Esophagus mucosa (tissue), 1 donor: ENCODE results near the gene KCNK7. TPM values are rescaled to one million over a fixed set of nuclear protein-coding genes. Genes with fewer than 3 reads are reported as not detected.
"Not testable (repeated sequence)": the region's sequence is repeated elsewhere in the genome, so short reads cannot be mapped to it uniquely, and the experiment has no call there.

Experiments
- ATAC-seq: fragments of 200-7000 bp; cut with Tn5 transposase; one replicate; pipeline ENCODE4 v1.9.1; 2020
- total RNA-seq: library from RNA; stranded (reverse); gene quantifications from one replicate; pipeline ENCODE4 v1.2.4, GENCODE V29; 2023
- donor health status: DM: yes; HTN: yes; CAD: no.

Gene KCNK7
- total RNA-seq: 20.2 TPM

- ATAC-seq: peak; percentile 53
These were observed at the start of gene KCNK7 for GRCh38 chr11:65595543-65596281. Gene KCNK7, minus strand, starts transcription at chr11:65595800. Its CDS starts 28 bp downstream, at chr11:65595772.

GRCh38 chr11:65644837-65645236 lies 49.2 kb upstream of the KCNK7 start:
- ATAC-seq: no peak

GRCh38 chr11:65643971-65644370 lies 48.4 kb upstream of the KCNK7 start:
- peak; percentile 45 for ATAC-seq

- ATAC-seq: no peak
These were observed 46.5 kb upstream of the KCNK7 start for GRCh38 chr11:65642014-65642671.

- ATAC-seq: no peak
These were observed 45.9 kb upstream of the KCNK7 start for GRCh38 chr11:65641297-65642013.

- ATAC-seq: peak; percentile 1
These were observed 45.1 kb upstream of the KCNK7 start for GRCh38 chr11:65640483-65641296.

GRCh38 chr11:65639623-65640482 lies 44.3 kb upstream of the KCNK7 start:
- peak; percentile 15 for ATAC-seq

- not testable (repeated sequence) for ATAC-seq
These were observed 43.6 kb upstream of the KCNK7 start for GRCh38 chr11:65639228-65639597.

GRCh38 chr11:65637794-65638419 lies 42.3 kb upstream of the KCNK7 start, which contains the start of gene SIPA1:
Gene SIPA1, plus strand, starts transcription at chr11:65638101. Its CDS starts 2,821 bp downstream, at chr11:65640922.
- peak; percentile 65 for ATAC-seq

GRCh38 chr11:65637032-65637557 lies 41.5 kb upstream of the KCNK7 start:
- ATAC-seq: no peak

GRCh38 chr11:65636108-65637031 lies 40.8 kb upstream of the KCNK7 start:
- ATAC-seq: no peak

GRCh38 chr11:65634905-65635731 lies 39.5 kb upstream of the KCNK7 start:
- ATAC-seq: peak; percentile 2

GRCh38 chr11:65634440-65634839 lies 38.8 kb upstream of the KCNK7 start:
- ATAC-seq: no peak

GRCh38 chr11:65634109-65634436 lies 38.5 kb upstream of the KCNK7 start:
- ATAC-seq: no peak

- ATAC-seq: no peak
These were observed 37.9 kb upstream of the KCNK7 start for GRCh38 chr11:65633390-65634108.

- no peak for ATAC-seq
These were observed 34.6 kb upstream of the KCNK7 start for GRCh38 chr11:65630215-65630614.

- no peak for ATAC-seq
These were observed 34.0 kb upstream of the KCNK7 start for GRCh38 chr11:65629579-65629978.

- ATAC-seq: no peak
These were observed 31.6 kb upstream of the KCNK7 start for GRCh38 chr11:65627202-65627601.
